GM23248 (cell line): ENCODE measurements around the gene GNG14. TPM values are rescaled to one million over a fixed set of nuclear protein-coding genes. Genes with fewer than 3 reads are reported as not detected.

Experiments
- DNase-seq: peaks from one replicate; pipeline ENCODE4 v3.0.0-alpha.2; 2015
- H2AFZ ChIP-seq: fragments of 200-600 bp; sonication (generic); 2 replicates; pipeline ENCODE4 v1.6.1; 2016; ENCODE audit warnings: antibody characterized with exemption
- H3F3A ChIP-seq: fragments of 200-600 bp; sonication (generic); 2 replicates; pipeline ENCODE4 v1.6.1; 2016; ENCODE audit warnings: mild to moderate bottlenecking, antibody characterized with exemption, mixed run types; ENCODE audit not compliant: insufficient read depth
- H3K27ac ChIP-seq: fragments of 200-600 bp; sonication (generic); 2 replicates; pipeline ENCODE4 v1.5.1; 2016; ENCODE audit warnings: mild to moderate bottlenecking
- H3K27me3 ChIP-seq: fragments of 200-600 bp; sonication (generic); replicated peaks from 2 replicates; pipeline ENCODE4 v1.6.1; 2016; ENCODE audit warnings: mild to moderate bottlenecking; ENCODE audit not compliant: insufficient read depth
- H3K36me3 ChIP-seq: fragments of 200-600 bp; sonication (generic); 2 replicates; pipeline ENCODE4 v1.6.1; 2016; ENCODE audit warnings: low read depth, mild to moderate bottlenecking
- H3K4me1 ChIP-seq: fragments of 200-600 bp; sonication (generic); 2 replicates; pipeline ENCODE4 v1.6.1; 2016; ENCODE audit warnings: mild to moderate bottlenecking; ENCODE audit not compliant: insufficient read depth
- H3K4me2 ChIP-seq: fragments of 200-600 bp; sonication (generic); one replicate; pipeline ENCODE4 v1.6.1; 2016; ENCODE audit warnings: mild to moderate bottlenecking; ENCODE audit not compliant: unreplicated experiment
- H3K4me3 ChIP-seq: fragments of 200-600 bp; sonication (generic); 2 replicates; pipeline ENCODE4 v1.5.1; 2016; ENCODE audit warnings: mild to moderate bottlenecking
- H3K79me2 ChIP-seq: fragments of 200-600 bp; sonication (generic); 2 replicates; pipeline ENCODE4 v1.6.1; 2016; ENCODE audit warnings: mild to moderate bottlenecking; ENCODE audit not compliant: insufficient read depth
- H3K9ac ChIP-seq: fragments of 200-600 bp; sonication (generic); 2 replicates; pipeline ENCODE4 v1.6.1; 2016; ENCODE audit warnings: mild to moderate bottlenecking
- H3K9me2 ChIP-seq: fragments of 200-600 bp; sonication (generic); 2 replicates; pipeline ENCODE4 v1.6.1; 2016; ENCODE audit warnings: mixed run types, mild to moderate bottlenecking, moderate library complexity; ENCODE audit not compliant: insufficient read depth
- H3K9me3 ChIP-seq: fragments of 200-600 bp; sonication (generic); one replicate; pipeline ENCODE4 v1.6.1; 2017; ENCODE audit warnings: low read depth
- H4K20me1 ChIP-seq: fragments of 200-600 bp; sonication (generic); 2 replicates; pipeline ENCODE4 v1.6.0; 2016; ENCODE audit not compliant: insufficient read depth
- EZH2 ChIP-seq: fragments of 200-600 bp; sonication (generic); IDR thresholded peaks from 2 replicates; pipeline ENCODE4 v1.6.1; 2018; ENCODE audit warnings: antibody characterized with exemption, mild to moderate bottlenecking; ENCODE audit not compliant: insufficient read depth, poor library complexity, severe bottlenecking
- EZH2phosphoT487 ChIP-seq: fragments of 200-600 bp; sonication (generic); IDR thresholded peaks from 2 replicates; pipeline ENCODE4 v1.6.1; 2018; ENCODE audit warnings: antibody characterized with exemption, moderate library complexity, mild to moderate bottlenecking, low read depth; ENCODE audit not compliant: insufficient read depth
- WGBS, 2 experiments: methylation state at CpG; one replicate each; pipeline ENCODE4 v1.1.6; 2015 to 2017; ENCODE audit warnings: low lambda C conversion rate in 2 of 2, low coverage in 1 of 2; ENCODE audit errors: missing lambda C conversion rate in 2 of 2; 5-methylcytosine and 5-hydroxymethylcytosine counted together
- in situ Hi-C: fragments of 300-500 bp; cut with MboI; formaldehyde crosslinking; loops from 2 replicates; pipeline ENCODE4 v1.15.0; 2020
- polyA plus RNA-seq: library from polyadenylated mRNA; unstranded; fragments of >200 nt; fragmentation: Nextera tagmentation; extraction: Ambion mirVana; gene quantifications from 2 replicates; pipeline ENCODE4 v1.2.1, GENCODE V29; 2016
- total RNA-seq: library from RNA; depleted of rRNA; stranded (reverse); fragments of >200 nt; shearing (Covaris generic); gene quantifications from 2 replicates; pipeline ENCODE4 v1.2.3, GENCODE V29; 2014

GNG14 gene
- total and polyA plus RNA-seq, 2 experiments from 2014 or later = not detected

GRCh38 chr19:12715929-12716328 lies 28.1 kb downstream of the GNG14 start:
- Histone ChIP-seq H3K27me3 (no peaks in the 10 kb centered on the region), H3F3A (peaks cover 6% of the 10 kb centered on the region; the same call in 1 of the 2 replicates), H3K9me3 (no peaks in the 10 kb centered on the region), H4K20me1 (no peaks in the 10 kb centered on the region), H3K4me2 (no peak overlapping the region), H3K27ac (no peak overlapping the region), H3K36me3 (peaks cover 33% of the 10 kb centered on the region; the same call in 1 of the 2 replicates), H3K4me1 (peaks cover 14% of the 10 kb centered on the region), H3K9ac (no peak overlapping the region), H3K4me3 (no peak overlapping the region), H3K9me2 (no peaks in the 10 kb centered on the region), H3K79me2 (peaks cover 93% of the 10 kb centered on the region), H2AFZ (no peak overlapping the region)
- no peak for TF ChIP-seq EZH2
- no peak for TF ChIP-seq EZH2phosphoT487
- in situ Hi-C loops = no loop called here
- no peak for DNase-seq
- WGBS, 2 experiments = 96 to 100% methylated on average over 3 of the region's 3 CpGs

- H4K20me1 ChIP-seq = no peaks in the 10 kb centered on the region
These were observed 32.5 kb downstream of the GNG14 start for GRCh38 chr19:12720296-12720695.

GRCh38 chr19:12720851-12721655 lies 33.3 kb downstream of the GNG14 start:
- H3K9ac ChIP-seq = peak overlapping the region; percentile 95
- peak overlapping the region; percentile 69 for H2AFZ ChIP-seq
- WGBS, 2 experiments = 1 to 4% methylated on average over 19 to 37 of the region's 59 CpGs
- in situ Hi-C loops = no loop called here
- peak overlapping the region; percentile 96 for H3K4me3 ChIP-seq
- H3K27me3 ChIP-seq = no peaks in the 10 kb centered on the region
- peak overlapping the region; percentile 90 for H3K27ac ChIP-seq
- H3K79me2 ChIP-seq = peaks cover 82% of the 10 kb centered on the region
- peak overlapping the region; percentile 94 for H3K4me2 ChIP-seq
- no peaks in the 10 kb centered on the region for H3K9me2 ChIP-seq
- no peaks in the 10 kb centered on the region for H4K20me1 ChIP-seq
- TF ChIP-seq EZH2 (no peak), EZH2phosphoT487 (no peak)
- H3K9me3 ChIP-seq = no peaks in the 10 kb centered on the region
- H3K36me3 ChIP-seq = peaks cover 4% of the 10 kb centered on the region; the same call in 1 of the 2 replicates
- DNase-seq = peak; percentile 60
- H3K4me1 ChIP-seq = peaks cover 20% of the 10 kb centered on the region
- peaks cover 26% of the 10 kb centered on the region for H3F3A ChIP-seq

More at GRCh38 chr19:12720296-12720695, 32.5 kb downstream of the GNG14 start:
- WGBS, 2 experiments = 74 to 80% methylated on average over 10 of the region's 10 CpGs
- peak overlapping the region; percentile 69; the same call in 1 of the 2 replicates for H2AFZ ChIP-seq
- peaks cover 26% of the 10 kb centered on the region for H3F3A ChIP-seq
- peak overlapping the region; percentile 90 for H3K27ac ChIP-seq
- H3K9me2 ChIP-seq = no peaks in the 10 kb centered on the region
- in situ Hi-C loops = no loop called here
- H3K4me3 ChIP-seq = peak overlapping the region; percentile 96
- TF ChIP-seq EZH2phosphoT487 (no peak), EZH2 (no peak)
- no peaks in the 10 kb centered on the region for H3K9me3 ChIP-seq
- peaks cover 20% of the 10 kb centered on the region for H3K4me1 ChIP-seq
- H3K9ac ChIP-seq = peak overlapping the region; percentile 95
- H3K4me2 ChIP-seq = peak overlapping the region; percentile 94
- no peaks in the 10 kb centered on the region for H3K27me3 ChIP-seq
- H3K79me2 ChIP-seq = peaks cover 90% of the 10 kb centered on the region
- peaks cover 5% of the 10 kb centered on the region; the same call in 1 of the 2 replicates for H3K36me3 ChIP-seq
- no peak for DNase-seq

GRCh38 chr19:12721656-12722565 lies 34.1 kb downstream of the GNG14 start:
- peak overlapping the region; percentile 69 for H2AFZ ChIP-seq
- peak overlapping the region; percentile 95 for H3K9ac ChIP-seq
- H3K4me3 ChIP-seq = peak overlapping the region; percentile 96
- H3K9me2 ChIP-seq = no peaks in the 10 kb centered on the region
- peak overlapping the region; percentile 94 for H3K4me2 ChIP-seq
- H3K27ac ChIP-seq = peak overlapping the region; percentile 90
- 0% methylated on average over 43 to 65 of the region's 65 CpGs for WGBS, 2 experiments
- no peaks in the 10 kb centered on the region for H3K9me3 ChIP-seq
- peak; percentile 83 for DNase-seq
- H3F3A ChIP-seq = peaks cover 26% of the 10 kb centered on the region
- H3K36me3 ChIP-seq = no peaks in the 10 kb centered on the region
- no peak for TF ChIP-seq EZH2phosphoT487
- TF ChIP-seq EZH2 = no peak
- H3K27me3 ChIP-seq = no peaks in the 10 kb centered on the region
- peaks cover 74% of the 10 kb centered on the region for H3K79me2 ChIP-seq
- peaks cover 20% of the 10 kb centered on the region for H3K4me1 ChIP-seq
- H4K20me1 ChIP-seq = no peaks in the 10 kb centered on the region
- in situ Hi-C loops = no loop called here
